ENCODE data around the gene EXOC2. TPM values are rescaled to one million over a fixed set of nuclear protein-coding genes. Genes with fewer than 3 reads are reported as not detected.

The EXOC2 gene
- polyA plus RNA-seq, 4 donors = 4.5 to 14.1 (median 8.8) TPM

DNA sequence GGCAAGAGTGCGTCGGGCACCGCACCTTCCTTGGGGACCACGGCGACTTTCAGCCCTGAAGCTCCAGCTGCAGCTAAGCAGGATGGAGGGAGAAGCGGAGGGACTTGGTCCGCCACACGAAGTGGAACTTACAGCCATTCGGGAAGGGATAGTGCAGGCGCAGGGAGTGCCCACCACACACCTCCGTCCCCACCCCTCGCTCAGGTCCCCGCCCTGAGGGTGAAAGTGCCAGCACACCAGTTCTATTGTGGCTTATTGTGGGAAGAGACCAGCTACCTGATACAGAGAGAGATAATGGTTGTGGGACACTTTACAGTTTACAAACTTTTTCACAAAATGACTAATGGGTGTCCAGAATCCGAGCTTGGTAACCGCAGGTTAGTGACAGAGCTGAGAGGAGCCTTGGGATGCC, 225.3 kb downstream of the EXOC2 start:
- no peak for FAIRE-seq
- Histone ChIP-seq H3K36me3 (ENCODE audit: control insufficient read depth in 3 of 3, insufficient read depth in 2 of 3, low read depth in 1 of 3, low read length in 3 of 3) (no peaks in the 10 kb centered on the region), H3K9me3 (ENCODE audit: control insufficient read depth in 2 of 2, insufficient read depth in 1 of 2, low read depth in 1 of 2, low read length in 1 of 2) (no peaks in the 10 kb centered on the region), H3K4me3 (ENCODE audit: low read depth in 1 of 3, low read length in 3 of 3) (no peak overlapping the region), H3K27ac (ENCODE audit: low read depth in 1 of 3, low read length in 2 of 3) (no peak overlapping the region), H3K4me1 (ENCODE audit: control insufficient read depth in 3 of 3, insufficient read depth in 2 of 3, low read depth in 1 of 3, low read length in 2 of 3) (no peaks in the 10 kb centered on the region), H3K27me3 (ENCODE audit: control insufficient read depth in 3 of 3, insufficient read depth in 3 of 3, low read length in 3 of 3) (peaks cover 0 to 3% (median 0%) of the 10 kb centered on the region in 3 donors)
- 72 to 86% (median 86%) methylated on average over 15 of the region's 15 CpGs for WGBS, 3 donors
- DNase-seq = no peak

DNA sequence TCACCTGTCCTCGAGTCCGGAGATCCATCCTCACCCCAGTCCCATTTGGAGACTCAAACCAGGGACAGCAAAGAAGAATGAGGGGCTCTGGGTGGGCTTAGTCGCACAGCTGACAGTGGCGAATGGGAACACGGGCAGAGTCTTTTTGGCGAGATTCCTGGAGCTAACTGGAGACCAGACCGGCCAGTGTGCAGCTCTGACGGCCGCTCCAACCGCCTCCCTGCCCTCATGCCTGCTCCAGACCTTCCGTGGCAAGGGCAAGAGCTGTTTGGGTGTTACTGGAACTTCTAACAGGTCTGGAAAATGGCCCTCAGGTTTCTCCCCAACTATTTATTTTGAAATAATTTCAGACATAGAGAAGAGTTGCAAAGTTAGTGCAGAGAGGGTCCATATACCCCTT, 225.8 kb downstream of the EXOC2 start:
- 85 to 87% (median 86%) methylated on average over 11 of the region's 11 CpGs for WGBS, 3 donors
- H3K27ac ChIP-seq (ENCODE audit: low read depth in 1 of 3, low read length in 2 of 3) = no peak overlapping the region
- DNase-seq (no peak), FAIRE-seq (no peak)
- peaks cover 0 to 3% (median 0%) of the 10 kb centered on the region in 3 donors for H3K27me3 ChIP-seq (ENCODE audit: control insufficient read depth in 3 of 3, insufficient read depth in 3 of 3, low read length in 3 of 3)
- no peak overlapping the region for H3K4me3 ChIP-seq (ENCODE audit: low read depth in 1 of 3, low read length in 3 of 3)
- no peaks in the 10 kb centered on the region for H3K9me3 ChIP-seq (ENCODE audit: control insufficient read depth in 2 of 2, insufficient read depth in 1 of 2, low read depth in 1 of 2, low read length in 1 of 2)
- no peaks in the 10 kb centered on the region for H3K4me1 ChIP-seq (ENCODE audit: control insufficient read depth in 3 of 3, insufficient read depth in 2 of 3, low read depth in 1 of 3, low read length in 2 of 3)
- H3K36me3 ChIP-seq (ENCODE audit: control insufficient read depth in 3 of 3, insufficient read depth in 2 of 3, low read depth in 1 of 3, low read length in 3 of 3) = no peaks in the 10 kb centered on the region

GRCh38 chr6:466564-466963, 226.4 kb downstream of the EXOC2 start:
- peaks cover 0 to 3% (median 2%) of the 10 kb centered on the region in 3 donors for H3K27me3 ChIP-seq (ENCODE audit: control insufficient read depth in 3 of 3, insufficient read depth in 3 of 3, low read length in 3 of 3)
- FAIRE-seq (no peak), DNase-seq (no peak)
- WGBS, 3 donors = 82 to 87% (median 86%) methylated on average over 18 of the region's 18 CpGs
- H3K4me1 ChIP-seq (ENCODE audit: control insufficient read depth in 3 of 3, insufficient read depth in 2 of 3, low read depth in 1 of 3, low read length in 2 of 3) = no peaks in the 10 kb centered on the region
- no peak overlapping the region for H3K27ac ChIP-seq (ENCODE audit: low read depth in 1 of 3, low read length in 2 of 3)
- H3K9me3 ChIP-seq (ENCODE audit: control insufficient read depth in 2 of 2, insufficient read depth in 1 of 2, low read depth in 1 of 2, low read length in 1 of 2) = no peaks in the 10 kb centered on the region
- no peaks in the 10 kb centered on the region for H3K36me3 ChIP-seq (ENCODE audit: control insufficient read depth in 3 of 3, insufficient read depth in 2 of 3, low read depth in 1 of 3, low read length in 3 of 3)
- no peak overlapping the region for H3K4me3 ChIP-seq (ENCODE audit: low read depth in 1 of 3, low read length in 3 of 3)

GRCh38 chr6:465531-466348, 227.2 kb downstream of the EXOC2 start:
- Histone ChIP-seq H3K4me1 (ENCODE audit: control insufficient read depth in 3 of 3, insufficient read depth in 2 of 3, low read depth in 1 of 3, low read length in 2 of 3) (no peaks in the 10 kb centered on the region), H3K27ac (ENCODE audit: low read depth in 1 of 3, low read length in 2 of 3) (no peak overlapping the region), H3K9me3 (ENCODE audit: control insufficient read depth in 2 of 2, insufficient read depth in 1 of 2, low read depth in 1 of 2, low read length in 1 of 2) (no peaks in the 10 kb centered on the region), H3K36me3 (ENCODE audit: control insufficient read depth in 3 of 3, insufficient read depth in 2 of 3, low read depth in 1 of 3, low read length in 3 of 3) (no peaks in the 10 kb centered on the region), H3K27me3 (ENCODE audit: control insufficient read depth in 3 of 3, insufficient read depth in 3 of 3, low read length in 3 of 3) (peaks cover 0 to 3% (median 2%) of the 10 kb centered on the region in 3 donors), H3K4me3 (ENCODE audit: low read depth in 1 of 3, low read length in 3 of 3) (no peak overlapping the region)
- no peak for FAIRE-seq
- no peak for DNase-seq
- 79 to 85% (median 80%) methylated on average over 20 of the region's 20 CpGs for WGBS, 3 donors

DNA sequence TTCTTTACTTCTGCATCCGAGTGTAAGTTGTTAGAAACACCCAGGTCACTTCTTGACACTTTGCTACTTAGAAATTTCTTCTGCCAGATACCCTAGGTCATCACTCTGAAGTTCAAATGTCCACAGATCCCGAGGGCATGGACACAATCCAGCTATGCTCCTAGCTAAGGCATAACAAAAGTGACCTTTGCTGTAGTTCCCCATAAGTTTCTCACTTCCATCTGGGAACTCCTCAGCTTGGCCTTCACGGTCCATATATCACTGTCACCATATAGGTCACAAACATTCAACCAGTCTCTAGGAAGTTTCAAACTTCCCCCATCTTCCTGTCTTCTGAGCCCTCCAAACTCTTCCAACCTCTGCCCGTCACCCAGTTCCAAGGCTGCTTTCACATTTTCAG, 236.1 kb downstream of the EXOC2 start:
- no peak for FAIRE-seq
- Histone ChIP-seq H3K27me3 (ENCODE audit: control insufficient read depth in 3 of 3, insufficient read depth in 3 of 3, low read length in 3 of 3) (peaks cover 0 to 5% (median 2%) of the 10 kb centered on the region in 3 donors), H3K4me1 (ENCODE audit: control insufficient read depth in 3 of 3, insufficient read depth in 2 of 3, low read depth in 1 of 3, low read length in 2 of 3) (no peaks in the 10 kb centered on the region), H3K9me3 (ENCODE audit: control insufficient read depth in 2 of 2, insufficient read depth in 1 of 2, low read depth in 1 of 2, low read length in 1 of 2) (no peaks in the 10 kb centered on the region), H3K4me3 (ENCODE audit: low read depth in 1 of 3, low read length in 3 of 3) (no peak overlapping the region), H3K36me3 (ENCODE audit: control insufficient read depth in 3 of 3, insufficient read depth in 2 of 3, low read depth in 1 of 3, low read length in 3 of 3) (no peaks in the 10 kb centered on the region), H3K27ac (ENCODE audit: low read depth in 1 of 3, low read length in 2 of 3) (no peak overlapping the region)
- WGBS, 3 donors = 78 to 82% (median 79%) methylated on average over 4 of the region's 4 CpGs
- no peak for DNase-seq

DNA sequence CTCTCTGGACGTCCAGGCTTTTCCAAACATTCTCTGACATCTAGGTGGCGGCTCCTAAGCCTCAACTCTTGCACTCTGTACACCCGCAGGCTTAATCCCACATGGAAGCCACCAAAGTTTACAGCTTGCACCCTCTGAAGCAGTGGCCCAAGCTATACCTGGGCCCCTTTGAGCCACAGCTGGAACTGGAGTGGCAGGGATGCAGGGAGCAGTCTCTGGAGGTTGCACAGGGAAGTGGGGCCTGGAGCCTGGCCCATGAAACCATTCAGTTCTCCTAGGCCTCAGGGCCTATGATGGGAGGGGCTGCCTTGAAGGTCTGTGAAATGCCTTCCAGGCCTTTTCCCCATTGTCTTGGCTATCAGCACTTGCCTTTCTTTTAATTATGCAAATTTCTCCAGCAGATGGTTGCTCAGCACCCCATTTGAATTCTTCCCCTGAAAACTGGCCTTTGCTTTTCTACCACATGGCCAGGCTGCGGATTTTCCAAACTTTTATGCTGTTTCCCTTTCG, 236.5 kb downstream of the EXOC2 start:
- Histone ChIP-seq H3K4me3 (ENCODE audit: low read depth in 1 of 3, low read length in 3 of 3) (no peak overlapping the region), H3K4me1 (ENCODE audit: control insufficient read depth in 3 of 3, insufficient read depth in 2 of 3, low read depth in 1 of 3, low read length in 2 of 3) (no peaks in the 10 kb centered on the region), H3K27me3 (ENCODE audit: control insufficient read depth in 3 of 3, insufficient read depth in 3 of 3, low read length in 3 of 3) (peaks cover 0 to 5% (median 0%) of the 10 kb centered on the region in 3 donors), H3K9me3 (ENCODE audit: control insufficient read depth in 2 of 2, insufficient read depth in 1 of 2, low read depth in 1 of 2, low read length in 1 of 2) (no peaks in the 10 kb centered on the region), H3K27ac (ENCODE audit: low read depth in 1 of 3, low read length in 2 of 3) (no peak overlapping the region), H3K36me3 (ENCODE audit: control insufficient read depth in 3 of 3, insufficient read depth in 2 of 3, low read depth in 1 of 3, low read length in 3 of 3) (no peaks in the 10 kb centered on the region)
- 88 to 94% (median 93%) methylated on average over 5 of the region's 5 CpGs for WGBS, 3 donors
- no peak for FAIRE-seq
- DNase-seq = no peak

DNA sequence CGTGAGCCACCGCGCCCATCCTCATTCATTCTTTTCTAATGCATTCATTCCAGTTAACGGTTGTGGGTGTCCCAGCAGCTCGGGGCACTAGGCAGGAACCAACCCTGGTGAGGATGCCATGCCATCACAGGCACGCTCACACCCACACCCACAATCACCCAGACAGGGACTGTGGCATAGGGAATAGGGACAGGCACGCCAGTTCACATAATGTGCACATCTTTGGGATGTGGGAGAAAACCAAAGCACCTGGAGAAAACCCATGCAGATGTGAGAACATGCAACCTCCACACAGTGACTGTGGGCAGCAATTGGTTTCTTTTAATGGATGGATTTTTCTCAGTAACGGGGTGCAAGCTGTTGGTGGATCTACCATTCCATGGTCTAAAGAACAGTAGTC, 237.1 kb downstream of the EXOC2 start:
- Histone ChIP-seq H3K4me1 (ENCODE audit: control insufficient read depth in 3 of 3, insufficient read depth in 2 of 3, low read depth in 1 of 3, low read length in 2 of 3) (no peaks in the 10 kb centered on the region), H3K27me3 (ENCODE audit: control insufficient read depth in 3 of 3, insufficient read depth in 3 of 3, low read length in 3 of 3) (peaks cover 0 to 5% (median 0%) of the 10 kb centered on the region in 3 donors), H3K27ac (ENCODE audit: low read depth in 1 of 3, low read length in 2 of 3) (no peak overlapping the region), H3K9me3 (ENCODE audit: control insufficient read depth in 2 of 2, insufficient read depth in 1 of 2, low read depth in 1 of 2, low read length in 1 of 2) (no peaks in the 10 kb centered on the region), H3K36me3 (ENCODE audit: control insufficient read depth in 3 of 3, insufficient read depth in 2 of 3, low read depth in 1 of 3, low read length in 3 of 3) (no peaks in the 10 kb centered on the region), H3K4me3 (ENCODE audit: low read depth in 1 of 3, low read length in 3 of 3) (no peak overlapping the region)
- no peak for DNase-seq
- FAIRE-seq = no peak
- WGBS, 3 donors = 84 to 93% (median 85%) methylated on average over 8 of the region's 8 CpGs

DNA sequence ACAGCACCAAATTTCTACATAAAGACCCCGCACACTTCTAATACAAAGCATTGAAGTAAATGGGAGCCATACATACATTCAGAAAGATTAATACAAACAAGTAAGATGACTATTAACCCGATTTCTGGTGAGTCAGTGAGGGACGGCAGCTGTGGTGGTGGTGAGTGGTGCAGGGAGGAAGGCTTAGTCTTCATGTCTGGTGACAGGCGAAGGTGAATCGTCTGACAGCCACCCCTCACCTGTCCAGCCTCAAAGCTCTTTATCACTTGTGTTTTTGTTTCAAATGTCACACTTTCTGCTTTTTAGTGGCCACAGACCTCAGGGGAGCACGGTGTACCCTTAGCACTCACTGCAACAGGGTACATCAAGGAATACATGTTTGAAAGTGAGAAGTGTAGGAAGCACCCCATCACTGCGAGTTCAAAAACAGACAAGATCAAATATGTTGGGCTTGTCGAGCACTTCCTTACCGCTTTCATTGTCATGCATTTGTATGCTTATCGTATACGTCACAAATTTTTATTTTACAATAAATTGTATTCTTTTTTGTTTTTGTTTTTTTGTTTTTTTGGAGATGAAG, 237.8 kb downstream of the EXOC2 start:
- no peak overlapping the region for H3K4me3 ChIP-seq (ENCODE audit: low read depth in 1 of 3, low read length in 3 of 3)
- H3K27me3 ChIP-seq (ENCODE audit: control insufficient read depth in 3 of 3, insufficient read depth in 3 of 3, low read length in 3 of 3) = peaks cover 0 to 5% (median 0%) of the 10 kb centered on the region in 3 donors
- H3K27ac ChIP-seq (ENCODE audit: low read depth in 1 of 3, low read length in 2 of 3) = no peak overlapping the region
- no peaks in the 10 kb centered on the region for H3K36me3 ChIP-seq (ENCODE audit: control insufficient read depth in 3 of 3, insufficient read depth in 2 of 3, low read depth in 1 of 3, low read length in 3 of 3)
- H3K4me1 ChIP-seq (ENCODE audit: control insufficient read depth in 3 of 3, insufficient read depth in 2 of 3, low read depth in 1 of 3, low read length in 2 of 3) = no peaks in the 10 kb centered on the region
- 76 to 89% (median 83%) methylated on average over 11 of the region's 11 CpGs for WGBS, 3 donors
- DNase-seq = no peak
- H3K9me3 ChIP-seq (ENCODE audit: control insufficient read depth in 2 of 2, insufficient read depth in 1 of 2, low read depth in 1 of 2, low read length in 1 of 2) = no peaks in the 10 kb centered on the region
- no peak for FAIRE-seq

Data from small intestine (tissue), 7 donors.